ENCODE results near the gene TMEM270.

GRCh38 chr7:73840715-73841379 lies 20.1 kb upstream of the TMEM270 start:
- TF ChIP-seq CTCF (IDR thresholded peaks at IDR 0.05) (no peak), EP300 (IDR thresholded peaks at IDR 0.05) (no peak), POLR2AphosphoS5 (IDR thresholded peaks at IDR 0.05) (no peak), POLR2A (IDR thresholded peaks at IDR 0.05) (no peak)

All from sigmoid colon (tissue), 4 donors.